Embryonic facial prominence (tissue), 1 donor: ENCODE results near the gene ROCK2.
"Not testable (repeated sequence)": the region's sequence is repeated elsewhere in the genome, so short reads cannot be mapped to it uniquely, and the experiment has no call there.

ENCODE experiments used
- DNase-seq: peaks from one replicate; pipeline ENCODE4 v3.0.0-alpha.2; 2016; ENCODE audit errors: extremely low spot score

The ROCK2 gene

DNA sequence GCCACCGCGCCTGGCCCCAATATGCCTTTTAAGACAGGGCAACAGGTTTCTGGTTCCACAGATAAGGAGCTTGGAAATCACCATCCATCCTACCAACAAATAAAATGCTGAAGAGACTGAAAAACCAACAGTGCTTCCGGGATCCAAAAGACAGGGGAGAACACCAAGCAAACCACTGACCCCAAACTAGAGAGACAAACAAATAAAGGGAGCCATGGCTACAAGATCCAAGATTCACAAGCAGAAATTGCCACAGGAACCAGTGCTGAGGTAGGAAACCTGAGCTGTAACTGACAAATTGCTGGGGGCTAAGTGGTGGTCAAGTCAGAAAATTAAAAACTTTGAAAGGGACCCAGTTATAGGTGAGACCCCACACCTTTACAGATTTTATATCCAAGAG, 76.5 kb downstream of the ROCK2 start:
- no peak for DNase-seq

DNA sequence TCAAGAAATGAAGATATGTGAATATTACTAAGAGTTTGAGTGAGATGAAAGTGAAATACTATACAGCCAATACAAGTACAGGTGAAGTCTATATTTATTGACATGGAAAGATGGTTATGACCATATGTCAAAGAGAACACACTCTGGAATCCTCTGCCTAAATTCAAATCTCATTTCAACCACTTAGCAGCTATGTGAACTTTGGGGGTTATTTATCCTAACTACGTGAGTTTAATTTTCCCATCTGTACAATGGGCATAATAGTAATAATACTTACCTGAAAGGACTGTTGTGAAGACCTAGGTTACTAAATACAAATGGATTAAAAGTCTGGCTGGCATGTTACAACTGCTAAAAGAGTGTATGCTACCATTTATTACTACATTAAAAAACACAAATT, 79.6 kb downstream of the ROCK2 start:
- DNase-seq = no peak

DNA sequence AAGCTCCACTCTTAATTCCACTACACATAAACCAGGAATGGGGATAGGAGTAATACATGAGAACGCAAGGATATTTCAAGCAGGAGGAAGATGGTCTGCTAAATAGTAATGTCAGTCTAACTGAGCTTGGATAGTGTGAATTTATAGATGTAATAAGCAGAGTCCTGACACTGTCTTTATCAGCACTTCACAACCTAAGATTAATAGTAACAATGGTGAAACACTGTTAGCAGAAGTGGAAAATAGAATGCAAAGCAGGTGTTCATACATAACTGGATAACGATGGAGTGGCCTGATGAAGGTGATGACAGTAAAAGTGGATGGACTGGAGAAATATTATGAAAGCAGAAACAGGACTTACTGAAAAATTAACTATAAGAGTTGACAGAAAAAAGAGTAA, 80.4 kb downstream of the ROCK2 start:
- no peak for DNase-seq

DNA sequence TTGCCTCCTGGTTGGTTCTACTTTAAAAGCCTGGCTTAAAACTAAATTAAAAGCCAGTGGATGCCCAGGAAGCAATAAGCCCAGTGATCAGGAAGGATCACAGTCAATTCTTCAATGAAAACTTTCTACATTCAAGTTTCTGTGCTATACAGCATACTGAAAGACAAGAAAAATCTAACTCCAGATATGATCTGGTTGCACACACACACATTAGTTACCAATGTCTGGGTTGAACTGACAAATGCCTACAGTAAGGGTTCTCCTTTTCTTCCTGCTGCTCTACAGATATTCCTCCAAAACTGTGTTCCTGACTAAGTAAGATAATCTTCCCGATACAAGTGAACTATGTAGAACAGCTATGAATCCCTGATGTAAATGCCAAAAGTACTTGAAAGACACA, 81.3 kb downstream of the ROCK2 start:
- DNase-seq = no peak

DNA sequence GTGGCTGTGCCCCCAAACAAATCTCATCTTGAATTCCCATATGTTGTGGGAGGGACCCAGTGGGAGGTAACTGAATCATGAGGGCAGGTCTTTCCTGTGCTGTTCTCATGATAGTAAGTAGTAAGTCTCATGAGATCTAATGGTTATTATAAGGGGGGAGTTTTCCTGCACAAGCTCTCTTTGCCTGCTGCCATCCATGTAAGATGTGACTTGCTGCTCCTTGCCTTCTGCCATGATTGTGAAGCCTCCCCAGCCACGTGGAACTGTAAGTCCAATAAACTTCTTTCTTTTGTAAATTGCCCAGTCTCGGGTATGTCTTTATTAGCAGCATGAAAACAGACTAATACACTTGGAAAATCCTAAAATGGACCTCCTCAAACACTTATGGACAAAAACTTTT, 82.0 kb downstream of the ROCK2 start:
- DNase-seq = not testable (repeated sequence)

DNA sequence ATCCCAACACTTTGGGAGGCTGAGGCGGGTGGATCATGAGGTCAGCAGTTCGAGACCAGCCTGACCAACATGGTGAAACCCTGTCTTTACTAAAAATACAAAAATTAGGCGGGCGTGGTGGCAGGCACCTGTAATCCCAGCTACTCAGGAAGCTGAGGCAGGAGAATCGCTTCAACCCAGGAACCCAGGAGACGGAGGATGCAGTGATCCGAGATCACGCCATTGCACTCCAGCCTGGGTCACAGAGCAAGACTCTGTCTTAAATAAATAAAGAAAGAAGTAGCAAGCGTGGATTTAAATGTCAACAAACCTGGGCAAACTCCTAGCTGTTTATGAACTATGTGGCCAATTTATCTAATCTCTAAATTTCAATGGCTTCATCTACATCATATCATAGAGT, 82.9 kb downstream of the ROCK2 start:
- not testable (repeated sequence) for DNase-seq

DNA sequence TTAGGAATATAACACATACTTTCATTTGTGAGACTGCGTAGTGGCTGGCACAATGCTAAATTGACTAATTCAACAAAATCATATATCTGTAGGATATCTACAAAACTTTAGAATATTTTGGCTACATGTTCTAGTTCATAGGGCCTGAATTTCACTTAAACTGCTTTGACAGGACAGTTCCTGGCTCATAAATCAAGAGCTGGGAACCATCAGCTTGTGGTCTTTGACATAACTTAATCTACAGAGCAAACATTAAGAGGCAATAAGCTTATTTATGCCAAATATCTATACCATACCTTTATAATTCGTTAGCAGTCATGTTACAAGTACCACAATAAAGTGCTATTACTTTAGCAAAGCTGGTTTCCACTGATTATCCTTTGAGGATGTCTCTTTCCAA, 83.5 kb downstream of the ROCK2 start:
- no peak for DNase-seq

DNA sequence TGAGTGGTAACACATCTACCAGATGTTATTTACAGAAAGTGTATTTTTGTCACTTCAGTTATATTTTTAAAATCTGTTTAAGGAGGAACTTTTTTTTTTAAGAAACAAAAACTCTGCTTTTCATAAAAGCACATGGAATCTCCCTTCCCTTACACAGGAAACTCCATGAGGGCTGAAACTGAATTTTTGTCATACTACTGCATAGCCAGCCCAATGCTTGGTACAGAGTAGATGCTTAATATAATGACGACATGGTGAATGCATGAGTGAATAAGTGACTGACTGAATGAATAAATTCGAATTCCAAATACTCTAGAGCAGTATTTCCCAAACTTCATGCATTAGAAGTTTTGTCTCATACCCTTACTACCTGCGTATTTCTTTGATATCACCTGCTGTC, 86.5 kb downstream of the ROCK2 start:
- DNase-seq = no peak

DNA sequence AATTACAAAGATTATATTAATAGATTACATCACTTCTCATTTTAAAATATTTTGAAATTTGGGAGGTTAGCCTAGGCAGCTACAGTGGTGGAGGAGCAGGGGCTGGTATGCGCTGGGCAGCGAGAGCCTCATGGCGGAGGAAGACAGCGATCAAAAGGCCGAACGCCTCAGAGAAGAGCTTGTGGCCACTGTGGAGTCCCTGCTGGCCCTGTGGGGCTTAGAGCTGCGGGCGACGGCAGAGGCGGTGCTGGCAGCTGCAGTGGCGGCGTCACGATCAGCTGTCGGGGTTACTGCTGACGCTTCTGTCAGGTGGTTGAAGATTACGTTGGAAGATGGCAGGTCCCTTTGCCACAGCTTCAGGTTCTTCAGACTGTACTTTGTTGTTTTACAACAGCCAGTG, 87.4 kb downstream of the ROCK2 start:
- no peak for DNase-seq

DNA sequence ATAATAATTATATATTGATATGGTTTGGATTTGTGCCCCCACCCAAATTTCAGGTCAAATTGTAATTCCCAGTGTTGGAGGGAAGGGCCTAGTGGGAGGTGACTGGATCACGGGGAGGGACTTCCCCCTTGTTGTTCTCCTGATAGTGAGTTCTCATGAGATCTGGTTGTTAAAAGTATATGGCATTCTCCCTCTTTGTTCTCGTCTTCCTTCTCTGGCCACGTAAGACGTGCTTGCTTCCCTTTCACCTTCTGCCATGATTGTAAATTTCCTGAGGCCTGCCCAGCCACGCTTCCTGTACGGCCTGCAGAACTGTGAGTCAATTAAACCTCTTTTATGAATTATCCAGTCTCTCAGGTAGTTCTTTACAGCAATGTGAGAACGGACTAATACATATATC, 88.3 kb downstream of the ROCK2 start:
- DNase-seq = no peak

DNA sequence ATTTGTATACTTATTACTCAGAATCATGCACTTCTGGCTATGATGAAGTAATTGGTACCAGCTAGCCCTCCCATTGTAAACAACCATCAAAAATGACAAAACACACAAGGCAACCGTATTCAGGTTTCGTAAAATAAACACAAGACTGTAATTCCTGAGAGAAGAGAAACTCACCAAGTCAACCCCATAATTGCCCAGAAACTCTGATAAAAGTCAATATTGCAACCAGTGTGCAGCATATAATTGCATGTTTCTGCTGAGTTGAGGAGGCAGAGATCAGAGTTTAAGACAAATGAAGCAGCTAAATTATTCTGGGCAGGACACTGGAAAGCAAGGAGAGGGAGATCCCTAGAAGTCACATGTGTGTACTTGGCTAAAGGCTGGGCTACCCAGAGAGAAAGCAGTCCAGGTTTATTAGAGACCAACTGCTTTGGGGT, 90.3 kb downstream of the ROCK2 start:
- DNase-seq = no peak

DNA sequence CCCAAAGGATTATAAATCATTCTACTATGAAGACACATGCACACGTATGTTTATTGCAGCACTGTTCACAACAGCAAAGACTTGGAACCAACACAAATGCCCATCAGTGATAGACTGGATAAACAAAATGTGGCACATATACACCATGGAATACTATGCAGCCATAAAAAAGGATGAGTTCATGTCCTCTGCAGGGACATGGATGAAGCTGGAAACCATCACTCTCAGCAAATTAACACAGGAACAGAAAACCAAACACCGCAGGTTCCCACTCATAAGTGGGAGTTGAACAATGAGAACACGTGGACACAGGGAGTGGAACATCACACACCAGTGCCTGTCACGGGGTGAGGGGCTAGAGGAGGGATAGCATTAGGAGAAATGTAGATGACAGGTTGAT, 92.0 kb downstream of the ROCK2 start:
- DNase-seq = not testable (repeated sequence)

DNA sequence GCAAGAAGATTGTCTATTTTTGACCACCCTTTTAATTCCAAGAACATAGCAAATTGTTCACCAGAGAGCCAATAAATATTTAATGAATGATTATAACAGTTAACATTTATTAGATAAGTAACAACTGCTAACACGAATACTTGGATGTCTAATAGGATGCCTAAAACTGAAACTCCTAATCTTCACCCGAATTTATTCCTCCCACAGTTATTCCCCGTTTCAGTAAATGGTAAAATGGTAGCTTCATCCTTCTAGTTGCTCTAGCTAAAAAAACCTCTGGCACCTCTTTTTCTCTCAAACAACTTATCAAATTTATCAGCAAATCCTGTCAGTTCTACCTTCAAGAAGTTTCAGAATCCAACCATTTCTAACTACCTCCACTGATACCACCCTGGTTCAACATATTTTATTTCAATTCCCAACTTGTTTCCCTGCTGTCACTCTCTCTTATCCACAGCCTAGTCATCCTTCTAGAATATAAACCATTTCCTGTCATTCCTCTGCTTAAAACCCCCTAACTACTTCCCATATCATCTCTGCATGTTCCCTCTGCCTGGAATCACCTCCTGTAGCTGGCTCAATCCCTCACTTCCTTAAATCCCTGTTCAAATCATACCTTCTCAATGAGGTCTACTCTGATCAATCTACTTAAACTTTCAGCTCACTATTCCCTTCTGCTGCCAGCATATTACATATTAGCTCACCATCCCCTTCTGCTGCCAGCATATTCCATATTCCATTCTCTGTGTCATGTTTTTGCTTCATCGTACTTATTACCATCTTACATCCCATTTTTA, 93.8 kb downstream of the ROCK2 start:
- DNase-seq = no peak

DNA sequence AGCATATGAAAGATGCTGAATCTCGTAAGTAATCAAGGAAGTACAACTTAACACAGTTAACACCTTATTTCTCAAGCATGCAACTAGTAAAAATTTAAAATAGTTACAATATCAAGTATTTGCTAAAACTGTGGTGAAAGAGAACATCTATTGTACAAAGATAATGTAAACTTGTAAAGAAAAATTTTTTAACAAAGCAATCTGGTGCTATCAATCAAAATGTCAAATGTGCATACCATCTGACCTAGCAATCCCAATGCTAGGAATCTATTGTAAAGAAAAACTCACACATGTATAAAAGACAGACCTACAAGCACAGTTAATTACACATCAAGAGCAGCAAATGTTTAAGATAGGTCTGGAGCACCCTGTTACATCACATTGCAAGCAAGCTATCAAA, 99.1 kb downstream of the ROCK2 start:
- no peak for DNase-seq

DNA sequence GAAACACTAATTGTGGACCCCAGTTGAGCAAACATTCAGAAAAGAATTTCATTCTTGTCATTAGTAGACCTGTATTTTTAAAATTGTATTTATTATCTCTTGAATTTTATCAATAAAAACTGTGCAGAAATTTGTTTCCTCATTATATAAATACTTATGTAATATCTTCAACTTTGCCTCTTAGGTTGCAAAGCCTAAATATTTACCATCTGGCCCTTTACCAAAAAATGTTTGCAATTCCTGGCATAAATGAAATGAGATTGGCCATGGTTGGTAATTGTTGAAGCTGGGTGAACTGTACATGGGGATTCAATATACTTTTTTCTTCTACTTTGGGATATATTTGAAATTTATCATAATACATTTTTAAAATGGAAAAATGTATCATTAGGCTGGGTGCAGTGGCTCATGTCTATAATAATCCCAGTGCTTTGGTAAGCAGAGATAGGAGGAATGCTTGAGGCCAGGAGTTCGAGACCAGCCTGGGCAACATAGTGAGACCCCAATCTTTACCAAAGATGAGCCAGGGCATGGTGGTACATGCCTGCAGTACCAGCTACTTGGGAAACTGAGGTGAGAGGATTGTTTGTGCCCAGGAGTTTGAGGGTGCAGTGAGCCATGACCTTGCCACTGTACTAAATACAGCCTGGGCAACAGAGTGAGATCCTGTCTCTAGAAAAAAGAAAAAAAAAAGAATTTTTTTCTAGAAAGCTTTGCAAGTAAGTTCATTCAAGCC, 100.2 kb downstream of the ROCK2 start:
- no peak for DNase-seq

DNA sequence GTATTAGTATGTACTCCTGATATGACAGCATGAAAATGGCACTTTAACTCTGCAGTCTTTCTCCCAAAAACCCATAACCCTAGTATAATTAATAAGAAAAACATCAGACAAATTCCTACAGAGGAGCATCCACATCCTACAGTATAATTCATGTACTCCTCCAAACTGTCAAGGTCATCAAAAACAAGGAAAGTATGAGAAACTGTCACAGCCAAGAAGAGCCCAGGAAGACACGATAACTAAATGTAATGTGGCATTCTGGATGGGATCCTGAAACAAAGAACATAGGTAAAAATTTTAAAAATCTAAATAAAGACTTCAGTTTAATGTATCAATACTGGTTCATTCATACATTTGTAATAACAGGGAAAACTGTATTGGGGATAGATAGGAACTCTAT, 100.9 kb downstream of the ROCK2 start:
- no peak for DNase-seq

DNA sequence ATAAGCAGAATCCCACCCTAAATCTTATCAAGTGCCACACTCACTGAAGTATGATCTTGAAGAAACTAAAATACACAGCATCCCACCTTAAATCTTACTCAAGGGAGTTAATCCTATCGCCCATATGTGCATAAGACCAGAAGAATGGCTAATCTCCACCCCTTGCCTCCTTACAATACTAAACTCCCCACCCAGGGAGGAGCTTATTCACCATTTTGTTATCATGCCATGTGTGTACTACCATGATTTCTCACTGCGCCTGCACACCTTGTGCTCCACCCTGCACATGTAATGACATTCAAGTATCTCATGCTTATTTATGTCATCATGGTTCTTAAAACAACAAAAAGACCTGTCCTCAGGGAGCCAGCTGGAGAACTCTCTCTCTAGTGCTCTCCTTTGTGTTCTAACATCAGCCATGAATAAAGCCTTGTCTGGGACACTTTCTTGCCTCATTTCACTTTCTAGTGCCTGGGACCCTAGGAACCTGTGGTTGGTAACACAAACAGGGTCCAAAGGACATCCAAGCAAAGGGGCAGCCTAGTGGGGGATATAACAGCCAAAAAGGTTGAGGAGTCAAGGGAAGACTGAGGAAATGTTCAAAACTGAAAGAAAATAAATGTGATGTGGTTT, 101.8 kb downstream of the ROCK2 start:
- DNase-seq = no peak

DNA sequence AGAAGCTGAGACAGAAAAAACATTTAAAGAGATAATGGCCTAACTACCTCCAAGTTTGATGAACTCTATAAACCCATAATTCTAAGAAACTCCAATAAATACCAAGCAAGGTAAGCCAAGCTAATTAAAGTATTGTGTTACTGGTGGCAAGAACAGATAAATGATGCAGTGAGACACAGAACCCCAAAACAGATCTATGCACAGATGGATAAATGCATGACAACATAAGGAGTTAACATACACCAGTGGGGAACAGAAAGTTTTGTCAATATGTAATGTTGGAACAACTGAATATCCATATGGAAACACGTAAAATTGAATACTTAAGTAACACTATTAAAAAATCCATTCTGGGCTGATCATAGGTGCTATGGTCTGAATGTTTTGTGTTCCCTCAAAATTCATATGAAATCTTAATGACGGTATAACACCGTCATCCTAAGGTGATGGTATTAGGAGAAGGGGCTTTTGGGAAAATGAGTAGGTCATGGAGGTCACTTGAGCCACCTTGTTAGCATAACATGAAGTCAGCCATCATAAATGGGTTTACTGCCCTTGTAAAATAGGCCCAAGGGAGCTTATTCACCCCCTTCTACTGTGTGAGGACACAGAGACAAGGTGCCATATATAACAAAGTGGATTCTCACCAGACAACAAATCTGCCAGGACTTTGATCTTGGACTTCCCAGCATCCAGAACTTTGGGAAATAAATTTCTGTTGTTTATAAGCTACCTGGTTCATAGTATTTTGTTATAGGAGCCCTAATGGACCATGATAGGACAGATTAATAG, 102.8 kb downstream of the ROCK2 start:
- no peak for DNase-seq

DNA sequence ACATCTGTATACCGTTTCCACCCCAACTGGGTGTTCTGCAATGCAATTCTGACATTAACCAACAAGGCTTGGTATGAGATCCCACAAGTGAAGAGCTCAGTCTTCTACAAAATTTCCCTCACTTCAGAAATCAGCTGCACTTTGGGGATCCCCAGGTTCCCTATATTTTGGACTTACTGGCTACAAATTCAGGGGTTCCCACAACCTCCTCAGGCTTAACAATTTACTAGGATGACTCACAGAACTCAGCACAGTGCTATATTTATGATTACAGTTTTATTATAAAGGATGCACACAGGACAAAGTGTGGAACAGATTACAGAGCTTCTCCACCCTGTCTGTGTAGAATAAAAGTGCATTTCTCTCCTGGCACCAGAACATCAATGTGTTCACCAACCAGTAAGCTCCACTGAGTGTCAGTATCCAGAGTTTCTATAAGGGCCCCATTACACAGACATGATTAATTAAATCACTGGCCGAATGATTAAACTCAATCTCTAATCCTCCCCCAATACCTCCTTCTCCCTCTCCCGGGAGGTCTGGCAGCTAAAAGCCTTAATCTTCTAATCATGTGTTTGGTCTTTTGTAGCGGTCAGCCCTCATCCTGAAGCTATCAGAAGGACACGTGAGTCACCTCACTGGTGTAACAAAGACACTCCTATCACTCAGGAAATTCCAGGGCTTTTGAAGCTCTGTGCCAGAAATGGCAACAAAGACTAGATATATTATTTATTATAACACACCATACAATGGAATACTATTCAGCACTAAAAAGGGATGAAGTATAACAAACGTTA, 104.6 kb downstream of the ROCK2 start:
- no peak for DNase-seq

DNA sequence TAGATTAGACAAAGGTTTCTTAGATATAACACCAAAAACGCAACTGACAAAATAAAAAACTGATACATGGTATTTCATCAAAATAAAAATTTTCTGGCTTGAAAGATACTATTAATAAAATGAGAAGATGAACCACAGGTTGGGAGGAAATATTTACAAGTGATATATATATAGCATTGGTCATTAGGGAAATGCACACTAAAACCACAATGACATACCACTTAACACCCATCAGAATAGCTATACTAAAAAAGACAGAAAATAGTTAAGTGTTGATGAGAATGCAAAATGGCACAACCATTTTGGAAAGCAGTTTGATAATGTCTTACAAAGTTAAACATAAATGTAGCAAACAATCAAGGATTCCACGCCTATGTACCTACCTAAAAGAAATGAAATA, 105.3 kb downstream of the ROCK2 start:
- DNase-seq = no peak

DNA sequence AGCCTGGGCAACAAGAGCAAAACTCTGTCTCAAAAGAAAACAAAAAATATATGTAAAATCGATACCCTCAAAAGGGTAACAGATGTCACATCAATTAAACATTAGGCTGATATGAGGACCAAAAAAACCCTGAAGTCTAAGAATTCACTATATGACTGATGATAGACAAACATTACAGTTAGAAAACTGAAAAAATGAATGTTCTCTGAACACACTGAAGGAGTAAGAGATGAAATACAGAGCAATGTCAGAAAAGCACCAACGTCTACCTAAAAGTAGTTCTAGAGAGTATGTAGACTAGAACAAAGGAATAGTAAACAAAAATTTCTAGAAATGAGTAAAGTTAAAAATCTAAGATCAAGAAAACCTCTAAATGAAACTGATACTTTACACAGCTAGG, 107.3 kb downstream of the ROCK2 start:
- DNase-seq = no peak
